HEK293T (cell line): Measurements from ENCODE around the gene ALKBH5.

Experiments
- CTCF ChIA-PET: fragments of 350-600 bp; formaldehyde crosslinking; extraction: SDS; loops from one replicate; lab custom pipeline; 2021; ENCODE audit warnings: antibody characterized with exemption, inconsistent platforms; lab: Yijun Ruan, JAX
- POLR2A ChIA-PET: fragments of 350-600 bp; formaldehyde crosslinking; extraction: SDS; loops from one replicate; lab custom pipeline; 2020; ENCODE audit warnings: antibody characterized with exemption, inconsistent platforms; lab: Yijun Ruan, JAX
- DNase-seq: peaks from one replicate; pipeline ENCODE4 v3.0.0; 2012; ENCODE audit warnings: mixed read lengths; ENCODE audit errors: extremely low spot score
- ARNT ChIP-seq: fragments of 450-650 bp; IDR thresholded peaks from 2 replicates; pipeline ENCODE4 v1.6.1; 2017; ENCODE audit warnings: mild to moderate bottlenecking
- BHLHE40 ChIP-seq: fragments of 450-650 bp; IDR thresholded peaks from 2 replicates; pipeline ENCODE4 v1.6.1; 2016; ENCODE audit warnings: mild to moderate bottlenecking, moderate library complexity, borderline replicate concordance
- CTBP1 ChIP-seq: fragments of 450-650 bp; IDR thresholded peaks from 2 replicates; pipeline ENCODE4 v1.6.1; 2016; ENCODE audit warnings: borderline replicate concordance
- ELF4 ChIP-seq: fragments of 450-650 bp; IDR thresholded peaks from 2 replicates; pipeline ENCODE4 v1.6.1; 2017; ENCODE audit warnings: antibody characterized with exemption
- FOXA1 ChIP-seq: fragments of 450-650 bp; IDR thresholded peaks from 2 replicates; pipeline ENCODE4 v1.6.1; 2016; ENCODE audit warnings: mild to moderate bottlenecking
- FOXK2 ChIP-seq: fragments of 450-650 bp; IDR thresholded peaks from 2 replicates; pipeline ENCODE4 v1.6.1; 2016; ENCODE audit warnings: mild to moderate bottlenecking
- FOXM1 ChIP-seq: fragments of 450-650 bp; IDR thresholded peaks from 2 replicates; pipeline ENCODE4 v1.6.1; 2017; ENCODE audit warnings: mild to moderate bottlenecking, borderline replicate concordance
- HDGF ChIP-seq: fragments of 450-650 bp; IDR thresholded peaks from 2 replicates; pipeline ENCODE4 v1.6.1; 2017; ENCODE audit warnings: antibody characterized with exemption, borderline replicate concordance
- L3MBTL2 ChIP-seq: fragments of 450-650 bp; conservative IDR thresholded peaks from 2 replicates; pipeline ENCODE4 v1.6.1; 2016; ENCODE audit warnings: mild to moderate bottlenecking
- LEF1 ChIP-seq: fragments of 450-650 bp; IDR thresholded peaks from 2 replicates; pipeline ENCODE4 v1.6.1; 2017; ENCODE audit warnings: mild to moderate bottlenecking, borderline replicate concordance
- NFRKB ChIP-seq: fragments of 450-650 bp; IDR thresholded peaks from 2 replicates; pipeline ENCODE4 v1.6.1; 2016; ENCODE audit warnings: mild to moderate bottlenecking, moderate library complexity
- SP1 ChIP-seq: fragments of 450-650 bp; IDR thresholded peaks from 2 replicates; pipeline ENCODE4 v1.6.1; 2017
- SUZ12 ChIP-seq: fragments of 450-650 bp; IDR thresholded peaks from 2 replicates; pipeline ENCODE4 v1.6.1; 2016; ENCODE audit warnings: mild to moderate bottlenecking
- TARDBP ChIP-seq: fragments of 450-650 bp; IDR thresholded peaks from 2 replicates; pipeline ENCODE4 v1.6.1; 2016
- ZNF384 ChIP-seq: fragments of 450-650 bp; IDR thresholded peaks from 2 replicates; pipeline ENCODE4 v1.6.1; 2016
- TF ChIP-seq, protein P1 (sequence below): fragments of 450-650 bp; IDR thresholded peaks from 2 replicates; pipeline ENCODE4 v1.6.1; 2016

The ALKBH5 gene

DNA sequence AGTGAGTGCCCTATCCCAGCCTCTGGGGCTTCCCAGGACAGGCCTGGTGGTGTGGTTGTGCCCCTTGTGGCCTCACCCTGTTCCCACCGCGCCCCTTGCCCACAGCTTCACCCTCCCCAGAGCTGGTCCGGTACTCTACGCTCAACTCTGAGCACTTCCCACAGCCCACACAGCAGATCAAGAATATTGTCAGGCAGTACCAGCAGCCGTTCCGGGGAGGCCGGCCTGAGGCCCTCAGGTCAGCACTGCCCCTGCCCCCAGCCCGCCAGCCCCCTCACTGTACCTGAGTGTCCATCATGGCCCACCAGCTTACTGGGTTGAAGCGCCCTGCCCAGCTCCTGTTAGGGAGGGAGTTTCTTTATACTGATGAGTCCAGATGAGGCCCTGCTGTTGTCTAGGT lies 32.3 kb upstream of the ALKBH5 start:
- CTCF ChIA-PET = interaction anchor here (0.6 to 1.2 kb wide), 3 partner anchors 11 to 677 kb away, joined by 3 to 7 read pairs (median 3); no protein-coding TSS in a partner anchor
- no peak for TF ChIP-seq NFRKB
- POLR2A ChIA-PET = interaction anchor here (1.0 to 4.7 kb wide), 3 partner anchors 12 to 39 kb away, joined by 3 to 44 read pairs (median 8); partner anchors contain the start of gene ALKBH5
- no peak for DNase-seq

DNA sequence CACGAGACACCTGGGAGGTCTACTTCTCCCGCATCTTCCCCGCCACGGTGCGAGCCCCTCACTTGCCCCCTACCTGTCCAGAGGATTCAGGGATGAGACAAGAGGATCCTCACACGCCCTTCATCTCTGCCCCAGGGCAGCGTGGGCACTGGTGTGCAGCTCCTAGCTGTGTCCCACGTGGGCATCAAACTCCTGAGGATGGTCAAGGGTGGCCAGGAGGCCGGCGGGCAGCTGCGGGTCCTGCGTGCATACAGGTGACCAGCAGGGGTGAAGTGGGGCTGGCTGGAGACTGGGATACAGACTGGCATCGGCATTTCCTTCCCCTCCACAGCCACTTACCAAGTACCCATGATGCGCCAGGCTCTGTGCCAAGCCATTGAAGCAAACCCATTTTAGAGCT lies 28.4 kb upstream of the ALKBH5 start:
- DNase-seq = no peak
- CTCF ChIA-PET = interaction anchor here (0.6 to 4.5 kb wide), 2 partner anchors 13 to 147 kb away, joined by 3 to 24 read pairs; no protein-coding TSS in a partner anchor
- POLR2A ChIA-PET = interaction anchor here (0.9 to 1.3 kb wide), 3 partner anchors 11 to 29 kb away, joined by 3 to 5 read pairs (median 3); partner anchors contain the start of gene ALKBH5
- TF ChIP-seq FOXK2 = no peak
- TF ChIP-seq BHLHE40 = no peak
- no peak for TF ChIP-seq FOXM1
- TF ChIP-seq ZNF384 = no peak
- TF ChIP-seq FOXA1 = no peak
- no peak for TF ChIP-seq NFRKB
- TF ChIP-seq ARNT = no peak
- no peak for TF ChIP-seq CTBP1
- no peak for TF ChIP-seq SUZ12
- TF ChIP-seq LEF1 = no peak
- TF ChIP-seq HDGF = no peak
- TF ChIP-seq L3MBTL2 = no peak
- TF ChIP-seq TARDBP = no peak
- TF ChIP-seq ELF4 = no peak
- TF ChIP-seq SP1 = no peak
- TF ChIP-seq, protein P1, sequence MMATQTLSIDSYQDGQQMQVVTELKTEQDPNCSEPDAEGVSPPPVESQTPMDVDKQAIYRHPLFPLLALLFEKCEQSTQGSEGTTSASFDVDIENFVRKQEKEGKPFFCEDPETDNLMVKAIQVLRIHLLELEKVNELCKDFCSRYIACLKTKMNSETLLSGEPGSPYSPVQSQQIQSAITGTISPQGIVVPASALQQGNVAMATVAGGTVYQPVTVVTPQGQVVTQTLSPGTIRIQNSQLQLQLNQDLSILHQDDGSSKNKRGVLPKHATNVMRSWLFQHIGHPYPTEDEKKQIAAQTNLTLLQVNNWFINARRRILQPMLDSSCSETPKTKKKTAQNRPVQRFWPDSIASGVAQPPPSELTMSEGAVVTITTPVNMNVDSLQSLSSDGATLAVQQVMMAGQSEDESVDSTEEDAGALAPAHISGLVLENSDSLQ = no peak

DNA sequence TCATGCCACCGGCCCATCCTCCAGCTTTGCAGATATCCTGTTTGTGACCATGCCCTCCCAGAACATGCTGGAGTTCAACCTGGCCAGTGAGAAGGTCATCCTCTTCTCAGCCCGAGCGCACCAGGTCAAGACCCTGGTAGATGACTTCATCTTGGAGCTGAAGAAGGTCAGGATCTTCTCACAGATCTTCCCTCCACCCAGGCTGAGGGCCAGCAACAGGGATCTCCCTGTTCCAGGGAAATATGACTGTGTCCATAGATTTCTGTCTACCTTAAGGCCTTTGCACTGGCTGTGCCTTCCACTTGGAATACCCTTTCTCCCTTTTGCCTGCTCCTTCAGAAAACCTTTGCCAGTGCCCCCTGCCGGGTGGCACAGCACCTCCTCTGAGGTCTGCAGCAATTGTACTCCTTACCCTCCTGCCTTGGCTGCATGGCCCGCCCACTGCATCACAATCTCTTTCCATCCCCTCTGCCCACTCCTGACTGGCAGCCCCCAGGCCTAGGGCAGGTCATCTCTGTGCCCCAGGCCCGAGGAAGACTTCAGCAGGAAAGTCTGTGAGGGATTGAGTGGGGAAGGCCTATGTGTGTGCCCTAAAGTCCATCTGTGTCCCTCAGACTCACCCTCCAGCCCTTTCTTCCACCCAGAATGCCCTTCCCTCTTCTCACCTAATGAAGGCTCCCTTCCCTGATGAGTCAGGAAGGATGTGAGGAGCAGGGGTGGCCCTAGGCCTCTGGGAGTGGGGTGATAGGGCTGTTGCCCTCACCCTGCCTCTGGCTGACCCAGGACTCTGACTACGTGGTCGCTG lies 27.3 kb upstream of the ALKBH5 start:
- no peak for DNase-seq
- CTCF ChIA-PET = interaction anchor here (4.5 kb wide), 1 partner anchor 15 kb away, joined by 24 read pairs; no protein-coding TSS in a partner anchor
- POLR2A ChIA-PET = interaction anchor here (0.9 to 1.3 kb wide), 3 partner anchors 10 to 28 kb away, joined by 3 to 5 read pairs (median 3); partner anchors contain the start of gene ALKBH5

DNA sequence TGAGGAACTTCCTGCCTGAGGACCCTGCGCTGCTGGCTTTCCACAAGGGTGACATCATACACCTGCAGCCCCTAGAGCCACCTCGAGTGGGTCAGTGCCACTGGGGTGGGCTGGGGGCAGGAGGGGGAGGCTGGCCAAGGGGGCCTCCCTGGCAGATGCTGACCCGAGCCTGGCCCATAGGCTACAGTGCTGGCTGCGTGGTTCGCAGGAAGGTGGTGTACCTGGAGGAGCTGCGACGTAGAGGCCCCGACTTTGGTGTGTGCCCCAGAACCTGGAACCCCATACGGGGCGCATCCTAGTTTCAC lies 26.7 kb upstream of the ALKBH5 start:
- TF ChIP-seq FOXK2 (no peak), NFRKB (no peak), BHLHE40 (no peak), CTBP1 (no peak), L3MBTL2 (no peak), ARNT (no peak), ELF4 (no peak), FOXA1 (no peak), HDGF (no peak), SP1 (no peak), SUZ12 (no peak), FOXM1 (no peak), ZNF384 (no peak), LEF1 (no peak), TARDBP (no peak)
- TF ChIP-seq, protein P1 = no peak
- ChIA-PET POLR2A (no interaction called here), CTCF (no interaction called here)
- no peak for DNase-seq

More for the DNA sequence above, 27.3 kb upstream of the ALKBH5 start:
- no peak for TF ChIP-seq FOXM1

DNA sequence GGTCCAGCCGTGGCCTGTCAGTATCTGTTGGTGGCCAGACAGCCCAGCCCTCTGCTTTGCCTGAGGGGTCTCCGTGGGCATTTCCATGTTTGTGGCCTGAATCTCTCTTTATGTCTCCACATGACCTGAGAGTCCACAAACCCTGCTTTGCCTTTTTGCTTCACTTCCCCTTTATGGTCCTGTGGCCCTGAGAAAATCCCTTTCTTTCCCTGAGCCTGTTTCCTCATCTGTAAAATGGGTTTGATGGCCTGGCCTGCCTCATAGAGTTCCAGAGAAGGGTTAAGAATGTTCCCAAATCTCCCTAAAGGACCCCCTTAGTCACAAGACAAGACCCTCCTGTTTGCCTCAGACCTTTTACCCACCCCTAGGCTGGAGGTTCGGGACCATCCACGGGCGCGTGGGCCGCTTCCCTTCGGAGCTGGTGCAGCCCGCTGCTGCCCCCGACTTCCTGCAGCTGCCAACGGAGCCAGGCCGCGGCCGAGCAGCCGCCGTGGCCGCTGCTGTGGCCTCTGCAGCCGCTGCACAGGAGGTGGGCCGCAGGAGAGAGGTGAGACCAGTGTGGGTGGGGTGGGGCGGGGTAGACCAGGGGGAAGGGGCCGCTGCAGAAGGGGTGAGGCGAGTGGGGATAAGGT lies 26.2 kb upstream of the ALKBH5 start:
- ChIA-PET CTCF (no interaction called here), POLR2A (interaction anchor here (0.8 kb wide), 1 partner anchor 27 kb away, joined by 3 read pairs; the partner anchor contains the start of gene ALKBH5)
- DNase-seq = no peak
- TF ChIP-seq FOXM1 (no peak), ELF4 (no peak)

DNA sequence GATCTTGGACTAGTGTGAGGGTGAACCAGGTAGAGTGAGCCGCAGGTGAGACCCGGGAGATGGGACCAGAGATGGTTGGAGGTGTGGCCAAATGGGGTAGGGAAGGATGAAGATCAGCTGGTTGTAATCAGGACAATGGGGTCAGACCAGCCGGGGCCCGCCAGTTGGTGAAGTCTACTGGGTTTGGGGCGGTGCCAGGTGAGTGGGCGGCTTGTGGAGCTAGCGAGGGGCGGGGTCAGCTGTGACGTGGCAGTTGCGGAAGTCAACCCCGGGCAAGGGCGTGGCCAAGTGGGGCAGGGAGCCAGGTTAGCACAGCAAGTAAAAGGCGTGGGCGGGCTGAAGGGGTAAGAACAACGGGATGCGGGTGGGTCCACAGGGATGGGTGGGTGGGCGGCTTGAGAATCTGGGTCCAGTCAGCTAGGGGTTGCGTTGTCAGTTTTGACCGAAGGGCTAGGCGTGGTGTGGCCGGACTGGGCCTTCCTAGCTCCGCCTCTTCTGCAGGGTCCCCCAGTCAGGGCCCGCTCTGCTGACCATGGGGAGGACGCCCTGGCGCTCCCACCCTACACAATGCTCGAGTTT lies 25.5 kb upstream of the ALKBH5 start:
- peak; percentile 65 for DNase-seq
- POLR2A ChIA-PET = interaction anchor here (0.8 kb wide), 1 partner anchor 26 kb away, joined by 3 read pairs; the partner anchor contains the start of gene ALKBH5
- TF ChIP-seq FOXM1 (no peak), CTBP1 (no peak), ZNF384 (no peak)
- CTCF ChIA-PET = no interaction called here
